DOHH2 (cell line): Measurements from ENCODE around the gene INPP4A.

Experiments
- H3F3A ChIP-seq: fragments of 200-600 bp; sonication (generic), shearing (Covaris generic); 2 replicates; pipeline ENCODE4 v1.6.0; 2016; ENCODE audit warnings: antibody characterized with exemption, mild to moderate bottlenecking; ENCODE audit not compliant: control insufficient read depth, insufficient read depth
- H3K27ac ChIP-seq: fragments of 200-600 bp; sonication (generic); 2 replicates; pipeline ENCODE4 v1.5.1; 2014; ENCODE audit warnings: low read depth, mild to moderate bottlenecking, low read length, moderate library complexity
- H3K27me3 ChIP-seq: fragments of 200-600 bp; sonication (generic); 2 replicates; pipeline ENCODE4 v1.6.1; 2014; ENCODE audit warnings: mild to moderate bottlenecking, low read length, mixed read lengths; ENCODE audit not compliant: control insufficient read depth
- H3K36me3 ChIP-seq: fragments of 200-600 bp; sonication (generic); 2 replicates; pipeline ENCODE4 v1.6.1; 2014; ENCODE audit warnings: mild to moderate bottlenecking, low read length, moderate library complexity, mixed read lengths; ENCODE audit not compliant: control insufficient read depth
- H3K4me1 ChIP-seq: fragments of 200-600 bp; sonication (generic); 2 replicates; pipeline ENCODE4 v1.6.1; 2014; ENCODE audit warnings: mild to moderate bottlenecking, low read length, mixed read lengths; ENCODE audit not compliant: control insufficient read depth
- H3K4me2 ChIP-seq: fragments of 200-600 bp; sonication (generic); 2 replicates; pipeline ENCODE4 v1.6.0; 2014; ENCODE audit warnings: mild to moderate bottlenecking, low read length, moderate library complexity
- H3K4me3 ChIP-seq: fragments of 200-600 bp; sonication (generic); 2 replicates; pipeline ENCODE4 v1.5.1; 2014; ENCODE audit warnings: mild to moderate bottlenecking, low read length, mixed read lengths
- H3K79me2 ChIP-seq: fragments of 200-600 bp; sonication (generic); 2 replicates; pipeline ENCODE4 v1.6.1; 2014; ENCODE audit warnings: mild to moderate bottlenecking, low read length, mixed read lengths; ENCODE audit not compliant: control insufficient read depth
- H3K9me2 ChIP-seq: fragments of 200-600 bp; sonication (generic); replicated peaks from 2 replicates; pipeline ENCODE4 v1.6.1; 2014; ENCODE audit warnings: mild to moderate bottlenecking, low read length, mixed read lengths; ENCODE audit not compliant: control insufficient read depth
- H3K9me3 ChIP-seq: fragments of 200-600 bp; sonication (generic); 2 replicates; pipeline ENCODE4 v1.6.1; 2014; ENCODE audit warnings: antibody characterized with exemption, low read length, mixed read lengths; ENCODE audit not compliant: control insufficient read depth, insufficient read depth
- H4K20me1 ChIP-seq: fragments of 200-600 bp; sonication (generic); 2 replicates; pipeline ENCODE4 v1.6.0; 2014; ENCODE audit warnings: low read depth, mild to moderate bottlenecking, antibody characterized with exemption, low read length, moderate library complexity; ENCODE audit not compliant: control insufficient read depth, insufficient read depth
- EZH2phosphoT487 ChIP-seq: fragments of 200-600 bp; sonication (generic); IDR thresholded peaks from 2 replicates; pipeline ENCODE4 v1.6.1; 2017; ENCODE audit warnings: borderline replicate concordance, mild to moderate bottlenecking, antibody characterized with exemption, low read length, moderate library complexity, mixed read lengths
- TF ChIP-seq, protein P1 (sequence below): fragments of 200-600 bp; sonication (generic); IDR thresholded peaks from one replicate; pipeline ENCODE4 v1.5.1; 2014; ENCODE audit warnings: antibody characterized with exemption, mild to moderate bottlenecking, low read depth, low read length; ENCODE audit not compliant: poor library complexity, severe bottlenecking

The INPP4A gene

DNA sequence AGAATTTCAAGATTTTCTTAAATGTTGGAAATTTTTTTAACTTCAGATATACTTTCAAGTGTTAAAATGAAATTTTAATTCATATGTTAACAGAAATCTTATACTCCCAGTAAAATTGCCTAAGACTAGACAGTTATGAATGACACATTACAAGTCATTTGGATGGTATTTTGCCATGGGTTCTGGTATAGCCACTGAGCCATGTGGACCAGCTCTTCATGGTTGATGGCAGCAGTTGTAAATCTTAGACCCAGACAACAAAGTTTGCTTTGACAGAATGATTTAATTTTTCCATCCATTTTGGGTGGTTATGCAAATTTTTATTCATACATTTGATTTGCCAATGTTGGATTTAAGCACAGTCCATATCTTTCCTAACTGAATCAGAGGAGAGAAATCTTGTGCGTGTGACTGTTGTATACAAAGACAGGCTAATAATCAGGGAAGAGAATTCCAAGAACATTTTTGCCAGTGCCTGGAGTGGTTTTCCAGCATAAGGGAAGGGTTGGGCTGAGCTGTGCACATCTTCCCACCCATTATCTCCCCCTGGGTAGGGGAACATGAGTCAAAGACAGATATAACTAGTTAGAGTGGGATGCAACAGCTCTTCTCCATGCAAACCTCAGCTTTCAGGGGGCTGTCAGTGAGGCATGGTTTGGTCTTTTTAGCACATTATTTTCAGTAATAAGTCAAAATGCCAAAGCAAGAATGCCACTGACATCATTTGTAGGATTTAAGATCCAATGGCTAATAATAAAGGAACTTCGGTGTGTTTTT lies 28.1 kb upstream of the INPP4A start:
- no peaks in the 10 kb centered on the region for H3K4me1 ChIP-seq
- no peaks in the 10 kb centered on the region for H3K36me3 ChIP-seq
- H3K79me2 ChIP-seq: no peaks in the 10 kb centered on the region
- H3K27me3 ChIP-seq: 0 out of 2 replicates have a peak, but pooled peaks cover 8% of the 10 kb centered on the region
- no peaks in the 10 kb centered on the region for H3K9me2 ChIP-seq
- peaks cover 5% of the 10 kb centered on the region; the same call in 1 of the 2 replicates for H3K9me3 ChIP-seq
- H3K4me3 ChIP-seq: no peak overlapping the region
- TF ChIP-seq, protein P1, sequence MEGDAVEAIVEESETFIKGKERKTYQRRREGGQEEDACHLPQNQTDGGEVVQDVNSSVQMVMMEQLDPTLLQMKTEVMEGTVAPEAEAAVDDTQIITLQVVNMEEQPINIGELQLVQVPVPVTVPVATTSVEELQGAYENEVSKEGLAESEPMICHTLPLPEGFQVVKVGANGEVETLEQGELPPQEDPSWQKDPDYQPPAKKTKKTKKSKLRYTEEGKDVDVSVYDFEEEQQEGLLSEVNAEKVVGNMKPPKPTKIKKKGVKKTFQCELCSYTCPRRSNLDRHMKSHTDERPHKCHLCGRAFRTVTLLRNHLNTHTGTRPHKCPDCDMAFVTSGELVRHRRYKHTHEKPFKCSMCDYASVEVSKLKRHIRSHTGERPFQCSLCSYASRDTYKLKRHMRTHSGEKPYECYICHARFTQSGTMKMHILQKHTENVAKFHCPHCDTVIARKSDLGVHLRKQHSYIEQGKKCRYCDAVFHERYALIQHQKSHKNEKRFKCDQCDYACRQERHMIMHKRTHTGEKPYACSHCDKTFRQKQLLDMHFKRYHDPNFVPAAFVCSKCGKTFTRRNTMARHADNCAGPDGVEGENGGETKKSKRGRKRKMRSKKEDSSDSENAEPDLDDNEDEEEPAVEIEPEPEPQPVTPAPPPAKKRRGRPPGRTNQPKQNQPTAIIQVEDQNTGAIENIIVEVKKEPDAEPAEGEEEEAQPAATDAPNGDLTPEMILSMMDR: no peak
- TF ChIP-seq EZH2phosphoT487: no peak
- H3K4me2 ChIP-seq: no peak overlapping the region
- H3K27ac ChIP-seq: no peak overlapping the region
- no peaks in the 10 kb centered on the region for H4K20me1 ChIP-seq
- H3F3A ChIP-seq: no peaks in the 10 kb centered on the region

DNA sequence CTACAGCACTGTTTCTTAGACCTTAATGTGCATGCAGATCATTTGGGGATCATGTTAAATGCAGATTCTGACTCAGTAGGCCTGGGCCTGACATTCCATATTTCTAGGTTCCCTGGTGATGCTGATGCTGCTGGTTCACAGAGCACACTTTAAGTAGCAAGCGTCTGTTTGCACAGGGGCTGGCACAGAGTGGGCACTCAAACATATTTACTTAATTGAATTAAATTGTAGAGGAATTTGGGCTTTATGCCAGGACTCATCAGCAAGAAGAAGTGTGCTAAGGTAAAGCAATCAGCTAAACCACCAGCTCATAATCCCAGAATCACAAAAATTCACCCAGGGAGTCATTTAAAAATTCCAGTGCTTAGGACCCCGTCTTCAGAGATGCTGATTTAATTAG lies 25.1 kb upstream of the INPP4A start:
- Histone ChIP-seq H3K27ac (no peak overlapping the region), H3K4me1 (no peaks in the 10 kb centered on the region), H3K27me3 (0 out of 2 replicates have a peak, but pooled peaks cover 10% of the 10 kb centered on the region), H3K4me2 (no peak overlapping the region), H3K36me3 (no peaks in the 10 kb centered on the region), H3K9me3 (peaks cover 5% of the 10 kb centered on the region), H4K20me1 (no peaks in the 10 kb centered on the region), H3K4me3 (no peak overlapping the region), H3K79me2 (no peaks in the 10 kb centered on the region), H3K9me2 (no peaks in the 10 kb centered on the region), H3F3A (no peaks in the 10 kb centered on the region)
- TF ChIP-seq, protein P1: no peak
- no peak for TF ChIP-seq EZH2phosphoT487

DNA sequence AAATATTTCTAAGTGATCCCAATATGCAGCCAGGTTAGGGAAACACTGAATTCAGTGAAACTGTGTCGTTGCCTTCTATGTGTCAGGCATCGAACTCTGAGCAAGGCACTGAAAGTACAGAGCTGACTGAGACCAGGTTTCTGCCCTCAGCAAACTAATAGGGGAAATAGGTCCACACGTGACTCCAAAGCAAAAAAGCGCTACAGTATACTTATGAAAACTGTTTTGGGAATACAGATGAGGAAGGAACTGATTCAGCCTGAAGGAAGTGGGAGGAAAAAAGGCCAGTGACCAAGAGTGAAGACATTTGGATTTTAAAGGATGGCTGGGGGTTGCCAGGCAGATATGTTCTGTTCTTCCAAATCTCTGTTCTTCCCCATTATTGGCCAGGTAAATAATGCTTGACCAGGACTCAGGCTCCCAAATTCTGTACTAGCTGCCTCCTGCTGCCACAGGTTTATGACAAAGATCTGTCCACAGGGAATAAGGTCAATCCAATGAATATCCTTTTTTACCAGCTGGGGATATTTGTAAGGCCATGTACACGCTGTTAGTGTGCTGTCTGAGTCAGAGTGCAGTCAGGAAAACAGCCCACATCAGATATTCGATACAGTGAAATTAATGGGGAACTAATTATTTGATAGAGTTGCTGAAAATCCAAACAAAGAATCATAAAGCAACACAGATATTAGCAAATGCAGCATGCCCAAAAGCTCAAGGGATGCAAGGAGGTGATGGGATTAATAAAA lies 24.5 kb upstream of the INPP4A start:
- Histone ChIP-seq H3K4me3 (no peak overlapping the region), H3K9me3 (peaks cover 5% of the 10 kb centered on the region), H3K9me2 (no peaks in the 10 kb centered on the region), H4K20me1 (no peaks in the 10 kb centered on the region), H3F3A (no peaks in the 10 kb centered on the region), H3K27ac (no peak overlapping the region), H3K27me3 (0 out of 2 replicates have a peak, but pooled peaks cover 10% of the 10 kb centered on the region), H3K79me2 (no peaks in the 10 kb centered on the region), H3K4me1 (no peaks in the 10 kb centered on the region), H3K36me3 (no peaks in the 10 kb centered on the region), H3K4me2 (no peak overlapping the region)
- TF ChIP-seq EZH2phosphoT487: no peak

DNA sequence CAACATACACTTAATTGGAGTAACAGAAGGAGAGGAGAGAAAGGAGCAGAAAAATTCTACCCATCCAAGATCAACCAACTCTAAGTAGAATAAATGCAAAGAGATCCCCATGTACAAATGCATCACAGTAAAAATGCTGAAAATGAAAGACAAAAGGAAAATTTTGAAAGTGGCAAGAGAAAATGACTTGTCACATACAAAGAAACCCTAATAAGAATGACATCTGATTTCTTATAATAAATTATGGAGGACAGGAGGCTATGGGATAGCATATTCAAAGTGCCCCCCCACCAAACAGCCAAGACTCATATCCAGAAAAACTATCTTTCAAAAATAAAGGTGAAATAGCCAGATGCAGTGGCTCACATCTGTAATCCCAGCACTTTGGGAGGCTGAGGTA lies 22.2 kb upstream of the INPP4A start:
- Histone ChIP-seq H3K36me3 (no peaks in the 10 kb centered on the region), H3K9me2 (no peaks in the 10 kb centered on the region), H3K27ac (no peak overlapping the region), H4K20me1 (no peaks in the 10 kb centered on the region), H3K4me2 (no peak overlapping the region), H3K79me2 (no peaks in the 10 kb centered on the region), H3F3A (no peaks in the 10 kb centered on the region), H3K27me3 (peaks cover 15% of the 10 kb centered on the region; the same call in 1 of the 2 replicates), H3K4me1 (no peaks in the 10 kb centered on the region), H3K9me3 (no peaks in the 10 kb centered on the region; the same call in none of the 2 replicates), H3K4me3 (no peak overlapping the region)
- TF ChIP-seq, protein P1: no peak
- TF ChIP-seq EZH2phosphoT487: no peak
